ENCODE results near the gene IKZF1. TPM values are rescaled to one million over a fixed set of nuclear protein-coding genes. Genes with fewer than 3 reads are reported as not detected.

The IKZF1 gene
- total RNA-seq, 1 donor from 2014 or later: 3.6 TPM

DNA sequence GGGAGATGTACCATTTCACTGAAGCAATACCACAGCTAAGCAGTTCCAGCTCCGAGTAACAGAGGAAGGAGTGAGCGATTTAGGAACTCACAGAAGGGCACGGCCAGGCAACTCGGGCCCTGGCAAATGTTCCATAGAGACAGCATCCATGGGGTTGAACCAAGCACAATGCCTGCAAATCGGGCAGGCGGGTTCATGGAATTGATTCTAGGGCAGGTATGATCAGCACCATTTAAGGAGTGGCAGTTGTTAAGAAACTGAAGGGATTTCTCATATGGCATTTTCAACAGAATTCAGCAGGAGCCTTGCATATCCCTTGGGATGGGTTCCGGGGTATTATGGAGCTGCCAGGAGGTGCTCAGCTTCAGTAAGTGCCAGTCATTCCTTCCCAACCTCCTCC, 66.4 kb downstream of the IKZF1 start:
- H3K27me3 ChIP-seq: no peaks in the 10 kb centered on the region
- intact Hi-C loops (cut with DNase I): no loop called here
- H3K4me1 ChIP-seq: no peaks in the 10 kb centered on the region
- H3K4me3 ChIP-seq: no peak overlapping the region
- TF ChIP-seq, protein P1, sequence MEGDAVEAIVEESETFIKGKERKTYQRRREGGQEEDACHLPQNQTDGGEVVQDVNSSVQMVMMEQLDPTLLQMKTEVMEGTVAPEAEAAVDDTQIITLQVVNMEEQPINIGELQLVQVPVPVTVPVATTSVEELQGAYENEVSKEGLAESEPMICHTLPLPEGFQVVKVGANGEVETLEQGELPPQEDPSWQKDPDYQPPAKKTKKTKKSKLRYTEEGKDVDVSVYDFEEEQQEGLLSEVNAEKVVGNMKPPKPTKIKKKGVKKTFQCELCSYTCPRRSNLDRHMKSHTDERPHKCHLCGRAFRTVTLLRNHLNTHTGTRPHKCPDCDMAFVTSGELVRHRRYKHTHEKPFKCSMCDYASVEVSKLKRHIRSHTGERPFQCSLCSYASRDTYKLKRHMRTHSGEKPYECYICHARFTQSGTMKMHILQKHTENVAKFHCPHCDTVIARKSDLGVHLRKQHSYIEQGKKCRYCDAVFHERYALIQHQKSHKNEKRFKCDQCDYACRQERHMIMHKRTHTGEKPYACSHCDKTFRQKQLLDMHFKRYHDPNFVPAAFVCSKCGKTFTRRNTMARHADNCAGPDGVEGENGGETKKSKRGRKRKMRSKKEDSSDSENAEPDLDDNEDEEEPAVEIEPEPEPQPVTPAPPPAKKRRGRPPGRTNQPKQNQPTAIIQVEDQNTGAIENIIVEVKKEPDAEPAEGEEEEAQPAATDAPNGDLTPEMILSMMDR (IDR thresholded peaks at IDR 0.05): no peak
- H3K9me3 ChIP-seq: no peaks in the 10 kb centered on the region
- H3K27ac ChIP-seq: no peak overlapping the region
- no peaks in the 10 kb centered on the region for H3K36me3 ChIP-seq
- no peak for DNase-seq (ENCODE audit: low spot score in 2 of 2)

DNA sequence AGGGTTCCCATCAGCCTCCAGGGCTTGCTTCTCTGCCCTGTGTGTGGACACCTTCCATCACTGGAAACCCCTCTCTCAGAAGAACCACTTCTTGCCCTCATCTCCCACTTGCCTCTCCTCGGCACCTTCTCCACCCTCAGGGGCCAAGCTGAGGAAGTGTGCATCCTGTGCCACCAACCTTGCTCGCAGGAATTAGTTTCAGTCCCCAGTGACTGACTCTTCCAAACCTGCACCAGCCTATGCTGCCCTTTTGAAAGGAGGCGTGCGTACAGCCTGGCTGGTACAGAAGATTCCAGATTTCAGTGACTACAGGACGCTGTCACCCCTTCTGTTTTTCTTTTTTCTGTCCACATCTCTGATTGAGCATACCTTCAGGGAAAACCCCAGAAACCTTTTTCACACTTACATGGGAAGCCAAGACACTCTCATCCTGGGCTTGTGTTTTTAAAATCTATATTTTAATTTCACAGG, 67.1 kb downstream of the IKZF1 start:
- intact Hi-C loops (cut with DNase I): no loop called here
- no peaks in the 10 kb centered on the region for H3K4me1 ChIP-seq
- TF ChIP-seq, protein P1 (IDR thresholded peaks at IDR 0.05): no peak
- no peak overlapping the region for H3K27ac ChIP-seq
- DNase-seq (ENCODE audit: low spot score in 2 of 2): no peak
- H3K27me3 ChIP-seq: no peaks in the 10 kb centered on the region
- H3K4me3 ChIP-seq: no peak overlapping the region
- no peaks in the 10 kb centered on the region for H3K36me3 ChIP-seq
- no peaks in the 10 kb centered on the region for H3K9me3 ChIP-seq

DNA sequence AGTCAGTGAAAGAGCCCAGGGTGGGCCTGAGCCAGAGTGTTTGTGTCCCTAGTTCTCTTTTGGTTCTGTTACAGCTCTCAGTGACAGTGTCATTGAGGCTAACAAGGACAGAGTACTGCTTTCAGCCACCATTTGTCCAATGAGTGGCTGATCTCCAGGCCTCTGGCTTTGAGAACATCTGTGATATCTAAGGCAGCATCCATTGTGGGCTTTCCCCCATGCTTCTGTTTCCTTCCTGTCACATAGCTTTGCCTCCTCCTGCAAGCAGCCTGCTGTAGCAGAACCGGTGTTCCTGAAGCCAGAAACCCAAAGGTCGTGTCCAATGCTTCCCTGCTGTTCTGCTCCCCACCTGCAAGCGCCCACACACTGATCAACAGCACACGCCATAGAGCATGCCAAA, 68.4 kb downstream of the IKZF1 start:
- Histone ChIP-seq H3K27me3 (no peaks in the 10 kb centered on the region), H3K4me1 (no peaks in the 10 kb centered on the region), H3K36me3 (no peaks in the 10 kb centered on the region), H3K27ac (no peak overlapping the region), H3K4me3 (no peak overlapping the region), H3K9me3 (no peaks in the 10 kb centered on the region)
- intact Hi-C loops (cut with DNase I): no loop called here
- TF ChIP-seq, protein P1 (IDR thresholded peaks at IDR 0.05): no peak
- no peak for DNase-seq (ENCODE audit: low spot score in 2 of 2)

DNA sequence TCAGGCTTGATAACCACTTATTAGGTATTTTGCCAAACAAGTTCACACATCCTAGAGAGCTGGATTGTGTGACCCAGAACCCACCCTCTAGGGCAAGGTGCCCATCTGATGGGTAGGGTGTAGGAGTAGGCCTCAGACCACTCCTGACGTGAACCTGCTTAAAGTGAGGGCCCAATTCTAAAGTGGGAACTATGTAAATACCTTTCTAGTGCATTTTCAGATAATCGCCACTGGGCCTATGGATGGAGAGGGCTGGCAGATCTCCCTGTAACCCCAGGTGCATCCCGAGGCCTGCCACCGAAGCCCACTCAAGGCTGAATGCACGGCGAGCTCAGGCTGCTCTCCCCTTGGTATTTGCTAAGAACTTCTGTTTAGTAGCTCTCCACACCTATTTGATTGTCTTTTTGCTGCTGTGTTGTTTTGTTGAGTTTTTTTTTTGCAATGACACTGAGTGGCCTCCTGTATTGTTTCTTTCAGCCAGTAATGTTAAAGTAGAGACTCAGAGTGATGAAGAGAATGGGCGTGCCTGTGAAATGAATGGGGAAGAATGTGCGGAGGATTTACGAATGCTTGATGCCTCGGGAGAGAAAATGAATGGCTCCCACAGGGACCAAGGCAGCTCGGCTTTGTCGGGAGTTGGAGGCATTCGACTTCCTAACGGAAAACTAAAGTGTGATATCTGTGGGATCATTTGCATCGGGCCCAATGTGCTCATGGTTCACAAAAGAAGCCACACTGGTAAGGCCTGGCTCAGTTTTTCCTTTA, 71.7 kb downstream of the IKZF1 start:
- Histone ChIP-seq H3K36me3 (no peaks in the 10 kb centered on the region), H3K9me3 (no peaks in the 10 kb centered on the region), H3K4me1 (no peaks in the 10 kb centered on the region), H3K27ac (no peak overlapping the region), H3K4me3 (no peak overlapping the region), H3K27me3 (no peaks in the 10 kb centered on the region)
- no peak for DNase-seq (ENCODE audit: low spot score in 2 of 2)
- TF ChIP-seq, protein P1 (IDR thresholded peaks at IDR 0.05): no peak
- intact Hi-C loops (cut with DNase I): no loop called here

DNA sequence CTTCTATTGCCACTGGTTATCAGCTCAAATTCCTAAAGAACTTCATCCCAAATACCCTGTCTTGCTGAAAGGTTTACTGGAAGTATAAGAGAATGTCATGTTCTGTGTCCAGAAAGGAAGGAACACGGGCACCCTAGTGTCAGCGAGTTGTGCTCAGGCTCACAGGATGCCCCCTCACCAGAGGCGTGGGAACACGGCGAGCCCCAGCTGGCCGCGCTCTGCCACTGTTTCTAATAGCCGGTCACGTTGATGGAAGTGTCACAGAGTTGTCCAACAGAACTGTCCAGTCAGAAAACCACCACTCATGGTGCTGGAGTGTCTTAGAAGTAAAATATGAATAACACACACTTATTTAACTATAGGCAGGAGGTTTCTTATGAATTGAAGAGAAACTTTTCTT, 72.8 kb downstream of the IKZF1 start:
- no peaks in the 10 kb centered on the region for H3K36me3 ChIP-seq
- H3K4me3 ChIP-seq: no peak overlapping the region
- TF ChIP-seq, protein P1 (IDR thresholded peaks at IDR 0.05): no peak
- no peaks in the 10 kb centered on the region for H3K9me3 ChIP-seq
- H3K27ac ChIP-seq: no peak overlapping the region
- no peaks in the 10 kb centered on the region for H3K4me1 ChIP-seq
- no peak for DNase-seq (ENCODE audit: low spot score in 2 of 2)
- intact Hi-C loops (cut with DNase I): no loop called here
- H3K27me3 ChIP-seq: no peaks in the 10 kb centered on the region
